ENCODE results near the gene PURB. TPM values are rescaled to one million over a fixed set of nuclear protein-coding genes. Genes with fewer than 3 reads are reported as not detected.
A peak's percentile ranks its signal among the peaks of the same experiment; 100 is the strongest.

Gene PURB
- total and polyA plus RNA-seq, 10 of the 15 experiments (the other 5 are each of a cell fraction or from before 2014, with no cell fraction given), result 0.77 to 18.6 (median 8.9) TPM

GRCh38 chr7:44880317-44881018 is 4.9 kb downstream of the PURB start:
- 2% methylated on average over 4 of the region's 4 CpGs for WGBS (ENCODE audit: insufficient coverage, insufficient replicate concordance, low lambda C conversion rate, missing lambda C conversion rate)
- FAIRE-seq (no peak), ATAC-seq (no peak), DNase-seq (ENCODE audit: low read depth, low spot score) (no peak)
- TF ChIP-seq NFXL1 (IDR thresholded peaks at IDR 0.05; ENCODE audit: borderline replicate concordance) (no peak), FOXM1 (IDR thresholded peaks at IDR 0.05; ENCODE audit: low read depth, low read length) (no peak), CBX5 (IDR thresholded peaks at IDR 0.05; ENCODE audit: low read depth) (no peak), ZNF207 (IDR thresholded peaks at IDR 0.05; ENCODE audit: borderline replicate concordance) (no peak), IRF5 (IDR thresholded peaks at IDR 0.05; ENCODE audit: borderline replicate concordance) (no peak), PBX3 (IDR thresholded peaks at IDR 0.05; ENCODE audit: insufficient replicate concordance, low read depth, low read length) (no peak), SMAD5 (IDR thresholded peaks at IDR 0.05; ENCODE audit: low read depth) (no peak), WRNIP1 (IDR thresholded peaks at IDR 0.05; ENCODE audit: borderline replicate concordance, low read depth, low read length) (no peak), SMC3 (IDR thresholded peaks at IDR 0.05; ENCODE audit: borderline replicate concordance, low read length) (no peak), ZZZ3 (IDR thresholded peaks at IDR 0.05; ENCODE audit: control insufficient read depth, insufficient read length, low read depth) (no peak), MLLT1 (IDR thresholded peaks at IDR 0.05) (no peak), CBFB (IDR thresholded peaks at IDR 0.05; ENCODE audit: low read depth) (no peak), POLR2AphosphoS5 (IDR thresholded peaks at IDR 0.05; ENCODE audit: low read length) (peak; percentile 40; the same call in 1 of the 2 replicates), PKNOX1 (IDR thresholded peaks at IDR 0.05) (peak; percentile 13; the same call in 1 of the 2 replicates)
- 0 out of 4 replicates have a peak, but pooled peaks cover 0 to 3% of the 10 kb centered on the region in 2 experiments for H3K36me3 ChIP-seq (ENCODE audit: control insufficient read depth in 2 of 2, insufficient read depth in 2 of 2, low read length in 1 of 2)
- H3K27ac ChIP-seq (ENCODE audit: control insufficient read depth, insufficient read depth), result peak overlapping the region; percentile 81; the same call in 1 of the 2 replicates
- no peaks in the 10 kb centered on the region for H3K9me3 ChIP-seq (replicated peaks; ENCODE audit: control insufficient read depth, insufficient read depth, low read length)
- intact Hi-C loops (cut with micrococcal nuclease; ENCODE audit: unreplicated experiment), result no loop called here
- in situ Hi-C loops (cut with MboI), result no loop called here
- no peak overlapping the region for H2AFZ ChIP-seq (ENCODE audit: control insufficient read depth, low read depth, low read length)
- POLR2A ChIA-PET, result interaction anchor here (0.5 to 2.9 kb wide), 4 partner anchors 30 to 267 kb away, joined by 3 to 18 read pairs (median 6); no protein-coding TSS in a partner anchor
- SMC1A ChIA-PET (ENCODE audit: uncharacterized antibody, unreplicated experiment), result interaction anchor here (0.6 to 3.9 kb wide), 7 partner anchors 20 to 256 kb away, joined by 3 to 54 read pairs (median 11); partner anchors contain the start of gene H2AZ2
- H3K9ac ChIP-seq (ENCODE audit: control insufficient read depth, insufficient read depth, low read length), result no peak overlapping the region
- H3K79me2 ChIP-seq (ENCODE audit: control insufficient read depth, insufficient read depth, low read length), result peaks cover 59% of the 10 kb centered on the region
- no peaks in the 10 kb centered on the region for H3K27me3 ChIP-seq (replicated peaks in 1 of 2; ENCODE audit: control insufficient read depth in 2 of 2, insufficient read depth in 2 of 2, low read length in 1 of 2)
- H4K20me1 ChIP-seq (ENCODE audit: control insufficient read depth, insufficient read depth), result no peaks in the 10 kb centered on the region
- peak overlapping the region; percentile 97 for H3K4me2 ChIP-seq (ENCODE audit: control insufficient read depth, insufficient read depth)
- H3K4me3 ChIP-seq, result peak overlapping the region; percentile 93
- RAD21 ChIA-PET (ENCODE audit: unreplicated experiment), result interaction anchor here (1.1 to 5.8 kb wide), 7 partner anchors 11 to 255 kb away, joined by 3 to 47 read pairs (median 10); no protein-coding TSS in a partner anchor
- BruUV-seq (replicated peaks), result no TSS peak
- H3K4me1 ChIP-seq (ENCODE audit: control insufficient read depth, insufficient read depth, low read length), result no peaks in the 10 kb centered on the region
- CTCF ChIA-PET, result interaction anchor here (0.6 to 3.3 kb wide), 13 partner anchors 9 to 315 kb away, joined by 3 to 48 read pairs (median 5); no protein-coding TSS in a partner anchor
